Common myeloid progenitor, CD34-positive (primary cell): ENCODE results near the gene PIGA. TPM values are rescaled to one million over a fixed set of nuclear protein-coding genes. Genes with fewer than 3 reads are reported as not detected.

Experiments used
- CTCF ChIA-PET: fragments of 350-600 bp; sonication (Branson Sonifier 250); formaldehyde crosslinking; loops from one replicate; lab custom pipeline; 2021; ENCODE audit warnings: antibody characterized with exemption; lab: Charles Lee
- POLR2A ChIA-PET: fragments of 350-600 bp; sonication (Branson Sonifier 250); formaldehyde crosslinking; loops from one replicate; lab custom pipeline; 2021; ENCODE audit warnings: antibody characterized with exemption; lab: Charles Lee
- DNase-seq, 3 donors: peaks; one replicate each; pipeline versions ENCODE4 v3.0.0 to v3.0.0-alpha.2; 2013
- H3K27ac ChIP-seq, 2 experiments: 1 replicate in 1 of 2; 2 replicates in 1 of 2; pipeline ENCODE4 v1.7.0; 2013; ENCODE audit warnings: inconsistent platforms in 2 of 2, low read length in 2 of 2, mild to moderate bottlenecking in 2 of 2, low read depth in 1 of 2, moderate library complexity in 1 of 2; ENCODE audit not compliant: severe bottlenecking in 2 of 2, insufficient read depth in 1 of 2, poor library complexity in 1 of 2
- H3K27me3 ChIP-seq, 5 experiments: replicated peaks in 2 of 5; 1 replicate in 3 of 5; 2 replicates in 2 of 5; pipeline versions ENCODE4 v1.6.1 to v1.7.0; 2013; ENCODE audit warnings: low read length in 4 of 5, mild to moderate bottlenecking in 2 of 5, moderate library complexity in 2 of 5, inconsistent platforms in 1 of 5; ENCODE audit not compliant: insufficient read depth in 5 of 5, control insufficient read depth in 4 of 5
- H3K36me3 ChIP-seq, 4 experiments: 1 replicate in 2 of 4; 2 replicates in 2 of 4; pipeline versions ENCODE4 v1.6.1 to v1.7.0; 2013; ENCODE audit warnings: low read length in 3 of 4, control low read depth in 1 of 4, mild to moderate bottlenecking in 1 of 4; ENCODE audit not compliant: control insufficient read depth in 4 of 4, insufficient read depth in 4 of 4
- H3K4me1 ChIP-seq, 4 experiments: 1 replicate in 3 of 4; 2 replicates in 1 of 4; pipeline versions ENCODE4 v1.6.1 to v1.7.1; 2013; ENCODE audit warnings: low read length in 3 of 4, mild to moderate bottlenecking in 3 of 4, control low read depth in 1 of 4, inconsistent platforms in 1 of 4, moderate library complexity in 1 of 4; ENCODE audit not compliant: control insufficient read depth in 4 of 4, insufficient read depth in 4 of 4; ENCODE audit errors: control extremely low read depth in 1 of 4
- H3K4me3 ChIP-seq, 7 experiments: 1 replicate in 4 of 7; 2 replicates in 3 of 7; pipeline versions ENCODE4 v1.5.1 to v1.7.0; 2013; ENCODE audit warnings: mild to moderate bottlenecking in 7 of 7, low read length in 6 of 7, moderate library complexity in 6 of 7, inconsistent platforms in 2 of 7, low read depth in 2 of 7, control low read depth in 1 of 7; ENCODE audit not compliant: insufficient read depth in 4 of 7, control insufficient read depth in 1 of 7; ENCODE audit errors: extremely low read depth in 1 of 7
- H3K9me3 ChIP-seq, 5 experiments: 1 replicate in 4 of 5; 2 replicates in 1 of 5; pipeline versions ENCODE4 v1.6.1 to v1.7.1; 2013; ENCODE audit warnings: low read length in 4 of 5, mild to moderate bottlenecking in 2 of 5, inconsistent platforms in 1 of 5, low read depth in 1 of 5, moderate library complexity in 1 of 5; ENCODE audit not compliant: control insufficient read depth in 4 of 5, insufficient read depth in 2 of 5; ENCODE audit errors: control extremely low read depth in 1 of 5
- WGBS: methylation state at CpG from one replicate; pipeline ENCODE4 v1.1.5; 2013; ENCODE audit not compliant: insufficient coverage; 5-methylcytosine and 5-hydroxymethylcytosine counted together
- polyA plus RNA-seq: library from polyadenylated mRNA; unstranded; fragments of 120-200 nt; gene quantifications from one replicate; pipeline ENCODE4 v1.2.1, GENCODE V29; 2013

PIGA gene
- polyA plus RNA-seq, result 47.7 TPM

GRCh38 chrX:15335135-15336022, at the start of gene PIGA:
Gene PIGA, minus strand, starts transcription at chrX:15335523. Its CDS starts 3,593 bp downstream, at chrX:15331930.
- POLR2A ChIA-PET, result no interaction called here
- peaks cover 0 to 13% (median 6%) of the 10 kb centered on the region in 4 experiments for H3K36me3 ChIP-seq
- H3K27ac ChIP-seq, result peak within 1 kb of the TSS; percentile 65 to 79
- WGBS, result 30% methylated on average over 60 of the region's 72 CpGs
- CTCF ChIA-PET, result no interaction called here
- peak; percentile 94 to 98 (median 97) for DNase-seq
- peaks cover 0 to 10% (median 2%) of the 10 kb centered on the region in 4 experiments for H3K4me1 ChIP-seq
- H3K4me3 ChIP-seq, result peak within 1 kb of the TSS; percentile 73 to 90 (median 77)
- peaks cover 3 to 36% (median 3%) of the 10 kb centered on the region in 5 experiments for H3K27me3 ChIP-seq
- H3K9me3 ChIP-seq, result peaks cover 0 to 4% (median 0%) of the 10 kb centered on the region in 5 experiments

GRCh38 chrX:15384304-15384703, 49.0 kb upstream of the PIGA start, which contains the start of gene VEGFD:
Gene VEGFD, minus strand, starts transcription at chrX:15384413. Its CDS starts 467 bp downstream, at chrX:15383946.
- H3K27ac ChIP-seq, result no peak within 1 kb of the TSS
- DNase-seq, result no peak

GRCh38 chrX:15382813-15383212, 47.5 kb upstream of the PIGA start:
- H3K36me3 ChIP-seq, result no peaks in the 10 kb centered on the region
- H3K27ac ChIP-seq, result no peak overlapping the region
- WGBS, result 19% methylated on average over 3 of the region's 8 CpGs
- no peaks in the 10 kb centered on the region for H3K9me3 ChIP-seq
- peak in 2 of 3 donors; percentile 5 to 14 for DNase-seq
- CTCF ChIA-PET, result interaction anchor here (0.6 to 3.9 kb wide), 5 partner anchors 24 to 619 kb away, joined by 3 to 23 read pairs (median 3); no protein-coding TSS in a partner anchor
- POLR2A ChIA-PET, result no interaction called here
- H3K27me3 ChIP-seq, result peaks cover 0 to 16% (median 0%) of the 10 kb centered on the region in 5 experiments
- no peak overlapping the region for H3K4me3 ChIP-seq
- no peaks in the 10 kb centered on the region for H3K4me1 ChIP-seq

More at GRCh38 chrX:15384304-15384703, 49.0 kb upstream of the PIGA start, which contains the start of gene VEGFD:
- Histone ChIP-seq H3K4me1 (no peaks in the 10 kb centered on the region), H3K36me3 (no peaks in the 10 kb centered on the region), H3K27me3 (peaks cover 0 to 16% (median 0%) of the 10 kb centered on the region in 5 experiments), H3K4me3 (no peak within 1 kb of the TSS), H3K9me3 (no peaks in the 10 kb centered on the region)
- CTCF ChIA-PET, result interaction anchor here (3.9 kb wide), 1 partner anchor 82 kb away, joined by 23 read pairs; no protein-coding TSS in a partner anchor
- POLR2A ChIA-PET, result no interaction called here
- WGBS, result 79% methylated on average over 2 of the region's 2 CpGs

- no peak overlapping the region for H3K4me3 ChIP-seq
- ChIA-PET POLR2A (no interaction called here), CTCF (no interaction called here)
- no peaks in the 10 kb centered on the region for H3K4me1 ChIP-seq
- no CpG with 5 or more reads among the region's 1 CpG for WGBS
- no peaks in the 10 kb centered on the region for H3K36me3 ChIP-seq
- no peaks in the 10 kb centered on the region for H3K9me3 ChIP-seq
- H3K27me3 ChIP-seq, result peaks cover 0 to 10% (median 0%) of the 10 kb centered on the region in 5 experiments
- no peak overlapping the region for H3K27ac ChIP-seq
- no peak for DNase-seq
These were observed 41.6 kb upstream of the PIGA start for GRCh38 chrX:15376956-15377355.

- H3K4me3 ChIP-seq, result no peak overlapping the region
- CTCF ChIA-PET, result no interaction called here
- H3K27ac ChIP-seq, result no peak overlapping the region
- POLR2A ChIA-PET, result no interaction called here
- no peaks in the 10 kb centered on the region for H3K9me3 ChIP-seq
- H3K36me3 ChIP-seq, result no peaks in the 10 kb centered on the region
- no peak for DNase-seq
- WGBS, result 100% methylated on average over 1 of the region's 3 CpGs
- H3K27me3 ChIP-seq, result peaks cover 0 to 18% (median 0%) of the 10 kb centered on the region in 5 experiments
- H3K4me1 ChIP-seq, result no peaks in the 10 kb centered on the region
These were observed 38.7 kb upstream of the PIGA start for GRCh38 chrX:15373976-15374375.

- Histone ChIP-seq H3K9me3 (no peaks in the 10 kb centered on the region), H3K27me3 (peaks cover 0 to 22% (median 0%) of the 10 kb centered on the region in 5 experiments), H3K36me3 (no peaks in the 10 kb centered on the region), H3K4me3 (peak overlapping the region in 1 of 7 experiments; percentile 39), H3K4me1 (peaks cover 0 to 3% (median 1%) of the 10 kb centered on the region in 4 experiments), H3K27ac (no peak overlapping the region)
- 62% methylated on average over 7 of the region's 9 CpGs for WGBS
- ChIA-PET POLR2A (no interaction called here), CTCF (no interaction called here)
- peak in 2 of 3 donors; percentile 47 to 56 for DNase-seq
These were observed 31.4 kb upstream of the PIGA start for GRCh38 chrX:15366506-15367352.
